Progenitor cell of endocrine pancreas (in vitro differentiated cells): ENCODE measurements around the gene LRRFIP1. TPM values are rescaled to one million over a fixed set of nuclear protein-coding genes. Genes with fewer than 3 reads are reported as not detected.

ENCODE experiments used
- DNase-seq: peaks from one replicate; pipeline ENCODE4 v3.0.0; 2021; ENCODE audit warnings: low spot score; ENCODE audit not compliant: unreplicated experiment
- H3K27ac Mint-ChIP-seq: 2 replicates; pipeline ENCODE4 v1.8.0; 2021; ENCODE audit warnings: mild to moderate bottlenecking, moderate library complexity, mixed read lengths
- H3K27me3 Mint-ChIP-seq: 2 replicates; pipeline ENCODE4 v1.8.0; 2021; ENCODE audit warnings: mixed read lengths
- H3K36me3 Mint-ChIP-seq: 2 replicates; pipeline ENCODE4 v1.8.0; 2022; ENCODE audit warnings: mixed read lengths; ENCODE audit not compliant: insufficient read depth
- H3K4me1 Mint-ChIP-seq: 2 replicates; pipeline ENCODE4 v1.8.0; 2021; ENCODE audit warnings: low read depth, mixed read lengths
- H3K4me3 Mint-ChIP-seq: 2 replicates; pipeline ENCODE4 v1.8.0; 2021; ENCODE audit warnings: low read depth, mild to moderate bottlenecking, moderate library complexity, mixed read lengths
- H3K9me3 Mint-ChIP-seq: 2 replicates; pipeline ENCODE4 v1.8.0; 2021; ENCODE audit warnings: low read depth, mixed read lengths
- total RNA-seq: library from RNA; stranded (reverse); gene quantifications from 2 replicates; pipeline ENCODE4 v1.2.1, GENCODE V29; 2021
- TF ChIP-seq, protein P1 (sequence below): fragments of 200-600 bp; sonication (generic); IDR thresholded peaks from one replicate; pipeline ENCODE4 v1.5.0; 2021; ENCODE audit warnings: antibody characterized with exemption, mild to moderate bottlenecking; ENCODE audit not compliant: unreplicated experiment

LRRFIP1 gene
- total RNA-seq, 1 donor from 2014 or later: 68.6 TPM

DNA sequence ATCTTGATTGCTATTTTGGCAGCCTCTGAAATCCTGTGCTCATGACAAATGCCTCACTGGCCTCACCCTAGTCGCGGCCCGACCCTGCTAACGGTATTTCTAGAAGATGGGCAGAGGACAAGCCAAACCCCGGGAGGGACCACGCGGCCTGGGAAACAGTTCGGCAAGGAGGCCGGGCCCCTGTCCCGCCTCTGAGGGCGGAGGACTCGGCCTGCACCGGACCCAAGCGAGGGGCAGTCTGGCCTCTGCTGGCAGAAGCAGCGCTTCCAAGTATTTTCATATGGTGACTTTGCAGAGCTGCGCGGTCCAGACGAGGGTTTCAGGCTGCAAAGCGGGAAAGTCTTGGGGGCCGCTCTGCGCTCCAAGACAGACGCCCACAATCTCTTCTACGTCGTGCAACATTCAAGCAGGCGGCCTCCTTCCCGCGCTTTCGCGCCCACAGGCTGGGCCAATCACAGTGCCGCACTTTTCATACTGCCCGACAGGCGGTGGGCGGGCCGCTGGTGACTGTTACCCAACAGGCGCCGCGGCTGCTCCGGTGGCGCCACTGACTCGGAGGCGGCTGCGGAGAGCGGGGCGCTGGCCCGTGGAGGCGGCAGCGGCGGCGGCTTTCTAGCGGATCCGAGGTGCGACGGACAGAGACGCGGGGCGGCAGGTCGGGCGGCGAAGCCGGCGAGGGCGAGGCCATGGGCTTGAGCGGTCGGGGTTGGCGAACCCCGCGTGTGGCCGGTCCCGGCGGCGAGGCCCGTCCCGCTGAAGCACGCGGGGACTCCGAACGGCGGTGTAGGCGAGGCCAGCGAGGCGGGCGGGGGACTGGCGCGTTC, 171.1 kb downstream of the LRRFIP1 start, which contains the start of gene RBM44:
Gene RBM44, plus strand, starts transcription at position 544 of the 824 bp plus-strand sequence. CDS start 14,831 bp downstream, outside the sequence.
- no peaks in the 10 kb centered on the region for H3K4me1 Mint-ChIP-seq

DNA sequence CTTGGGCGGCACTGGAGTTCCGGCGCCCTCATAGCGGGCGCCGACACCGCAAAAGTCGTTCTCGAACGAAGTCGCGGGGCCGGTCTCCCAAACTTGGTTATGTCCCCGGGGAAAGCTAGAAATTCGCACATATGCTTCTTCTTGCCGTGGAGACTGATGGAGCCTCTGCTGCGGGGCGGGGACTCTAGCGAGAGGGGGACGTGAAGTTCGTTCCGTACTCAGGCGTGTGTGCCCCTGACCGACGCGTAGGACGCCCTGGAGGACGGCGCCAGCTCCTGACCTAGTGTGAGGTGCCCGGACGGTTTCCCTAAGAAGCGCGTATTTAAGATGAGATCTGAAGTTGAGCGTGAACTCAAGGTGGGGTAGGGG, 171.7 kb downstream of the LRRFIP1 start:
- TF ChIP-seq, protein P1, sequence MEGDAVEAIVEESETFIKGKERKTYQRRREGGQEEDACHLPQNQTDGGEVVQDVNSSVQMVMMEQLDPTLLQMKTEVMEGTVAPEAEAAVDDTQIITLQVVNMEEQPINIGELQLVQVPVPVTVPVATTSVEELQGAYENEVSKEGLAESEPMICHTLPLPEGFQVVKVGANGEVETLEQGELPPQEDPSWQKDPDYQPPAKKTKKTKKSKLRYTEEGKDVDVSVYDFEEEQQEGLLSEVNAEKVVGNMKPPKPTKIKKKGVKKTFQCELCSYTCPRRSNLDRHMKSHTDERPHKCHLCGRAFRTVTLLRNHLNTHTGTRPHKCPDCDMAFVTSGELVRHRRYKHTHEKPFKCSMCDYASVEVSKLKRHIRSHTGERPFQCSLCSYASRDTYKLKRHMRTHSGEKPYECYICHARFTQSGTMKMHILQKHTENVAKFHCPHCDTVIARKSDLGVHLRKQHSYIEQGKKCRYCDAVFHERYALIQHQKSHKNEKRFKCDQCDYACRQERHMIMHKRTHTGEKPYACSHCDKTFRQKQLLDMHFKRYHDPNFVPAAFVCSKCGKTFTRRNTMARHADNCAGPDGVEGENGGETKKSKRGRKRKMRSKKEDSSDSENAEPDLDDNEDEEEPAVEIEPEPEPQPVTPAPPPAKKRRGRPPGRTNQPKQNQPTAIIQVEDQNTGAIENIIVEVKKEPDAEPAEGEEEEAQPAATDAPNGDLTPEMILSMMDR: no peak
- Mint-ChIP-seq H3K36me3 (peaks cover 7% of the 10 kb centered on the region), H3K4me1 (no peaks in the 10 kb centered on the region), H3K27me3 (no peaks in the 10 kb centered on the region), H3K4me3 (no peak overlapping the region), H3K27ac (no peak overlapping the region), H3K9me3 (peaks cover 12% of the 10 kb centered on the region)
- DNase-seq: no peak

More for the DNA sequence above, 171.1 kb downstream of the LRRFIP1 start, which contains the start of gene RBM44:
- Mint-ChIP-seq H3K4me3 (no peak within 1 kb of the TSS), H3K36me3 (peaks cover 7% of the 10 kb centered on the region), H3K27ac (no peak within 1 kb of the TSS), H3K9me3 (peaks cover 12% of the 10 kb centered on the region), H3K27me3 (no peaks in the 10 kb centered on the region)
- TF ChIP-seq, protein P1: no peak
- DNase-seq: no peak

DNA sequence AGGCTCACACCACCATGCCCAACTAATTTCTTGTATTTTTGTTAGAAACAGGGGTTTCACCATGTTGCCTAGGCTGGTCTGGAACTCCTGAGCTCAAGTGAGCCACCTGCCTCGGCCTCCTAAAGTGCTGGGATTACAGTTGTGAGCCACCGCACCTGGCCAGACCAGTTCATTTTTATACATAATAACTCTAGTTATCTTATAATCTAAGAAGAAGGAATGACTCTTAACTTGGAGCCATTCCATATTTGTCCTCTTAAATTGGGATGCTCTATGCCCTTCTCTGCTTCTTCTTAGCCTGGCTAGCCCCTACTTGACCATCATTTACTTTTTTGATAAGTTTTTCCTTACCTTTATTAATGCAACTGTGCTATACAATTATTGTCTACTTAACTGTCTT, 174.1 kb downstream of the LRRFIP1 start:
- H3K9me3 Mint-ChIP-seq: peaks cover 12% of the 10 kb centered on the region
- H3K36me3 Mint-ChIP-seq: peaks cover 7% of the 10 kb centered on the region
- DNase-seq: no peak
- no peaks in the 10 kb centered on the region for H3K4me1 Mint-ChIP-seq
- H3K27me3 Mint-ChIP-seq: no peaks in the 10 kb centered on the region
- H3K27ac Mint-ChIP-seq: no peak overlapping the region
- TF ChIP-seq, protein P1: no peak
- H3K4me3 Mint-ChIP-seq: no peak overlapping the region

DNA sequence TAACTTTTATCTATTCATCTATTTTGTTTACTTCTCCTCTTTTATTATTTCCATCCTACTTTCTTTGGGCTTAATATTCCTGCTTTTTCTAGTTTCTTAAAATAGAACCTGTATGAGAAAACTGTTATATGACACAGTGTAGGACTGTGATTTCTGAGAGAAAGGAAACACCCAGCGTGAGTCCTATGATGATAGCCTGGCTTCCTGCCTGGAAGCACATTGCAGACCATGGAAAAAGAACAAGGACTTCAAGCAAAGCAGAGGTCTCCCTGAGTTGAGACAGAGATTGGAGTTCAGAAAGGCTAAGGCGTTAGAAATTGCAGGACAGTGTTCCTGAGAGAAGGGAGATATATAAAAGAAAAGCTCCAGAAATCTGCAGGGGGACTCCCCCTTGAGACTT, 178.9 kb downstream of the LRRFIP1 start:
- Mint-ChIP-seq H3K36me3 (no peaks in the 10 kb centered on the region), H3K27me3 (peaks cover 6% of the 10 kb centered on the region), H3K9me3 (peaks cover 3% of the 10 kb centered on the region), H3K4me1 (peaks cover 10% of the 10 kb centered on the region), H3K27ac (no peak overlapping the region), H3K4me3 (no peak overlapping the region)
- TF ChIP-seq, protein P1: no peak
- no peak for DNase-seq

DNA sequence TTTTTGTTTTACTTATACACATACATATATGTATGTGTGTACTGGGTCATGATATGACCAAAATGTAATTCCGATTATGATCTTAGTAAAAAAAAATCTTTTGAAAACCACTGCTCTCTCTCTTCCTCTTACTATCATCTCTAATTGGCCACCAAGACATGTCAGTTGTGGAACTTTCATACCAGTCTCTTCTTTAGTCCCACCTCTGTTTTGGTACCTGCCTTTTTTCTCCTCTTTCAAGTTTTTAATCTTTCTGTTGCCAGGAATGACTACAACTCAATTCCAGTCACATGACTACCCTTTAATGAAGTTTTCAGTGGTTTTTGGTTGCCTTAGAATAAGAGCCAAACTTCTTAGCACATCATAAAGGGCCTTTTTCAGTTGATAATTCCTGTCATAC, 188.2 kb downstream of the LRRFIP1 start:
- peaks cover 16% of the 10 kb centered on the region for H3K4me1 Mint-ChIP-seq
- no peak overlapping the region for H3K4me3 Mint-ChIP-seq
- H3K27me3 Mint-ChIP-seq: peaks cover 8% of the 10 kb centered on the region
- TF ChIP-seq, protein P1: no peak
- H3K27ac Mint-ChIP-seq: no peak overlapping the region
- H3K36me3 Mint-ChIP-seq: no peaks in the 10 kb centered on the region
- DNase-seq: no peak
- H3K9me3 Mint-ChIP-seq: no peaks in the 10 kb centered on the region
